NCI-H1930 (cell line): Measurements from ENCODE around the gene KDM5A.
"Not testable (repeated sequence)": the region's sequence is repeated elsewhere in the genome, so short reads cannot be mapped to it uniquely, and the experiment has no call there.

Experiments used
- DNase-seq, 2 experiments: peaks; one replicate each; lab custom pipeline; 2025; lab: John Stamatoyannopoulos, UW

The KDM5A gene

DNA sequence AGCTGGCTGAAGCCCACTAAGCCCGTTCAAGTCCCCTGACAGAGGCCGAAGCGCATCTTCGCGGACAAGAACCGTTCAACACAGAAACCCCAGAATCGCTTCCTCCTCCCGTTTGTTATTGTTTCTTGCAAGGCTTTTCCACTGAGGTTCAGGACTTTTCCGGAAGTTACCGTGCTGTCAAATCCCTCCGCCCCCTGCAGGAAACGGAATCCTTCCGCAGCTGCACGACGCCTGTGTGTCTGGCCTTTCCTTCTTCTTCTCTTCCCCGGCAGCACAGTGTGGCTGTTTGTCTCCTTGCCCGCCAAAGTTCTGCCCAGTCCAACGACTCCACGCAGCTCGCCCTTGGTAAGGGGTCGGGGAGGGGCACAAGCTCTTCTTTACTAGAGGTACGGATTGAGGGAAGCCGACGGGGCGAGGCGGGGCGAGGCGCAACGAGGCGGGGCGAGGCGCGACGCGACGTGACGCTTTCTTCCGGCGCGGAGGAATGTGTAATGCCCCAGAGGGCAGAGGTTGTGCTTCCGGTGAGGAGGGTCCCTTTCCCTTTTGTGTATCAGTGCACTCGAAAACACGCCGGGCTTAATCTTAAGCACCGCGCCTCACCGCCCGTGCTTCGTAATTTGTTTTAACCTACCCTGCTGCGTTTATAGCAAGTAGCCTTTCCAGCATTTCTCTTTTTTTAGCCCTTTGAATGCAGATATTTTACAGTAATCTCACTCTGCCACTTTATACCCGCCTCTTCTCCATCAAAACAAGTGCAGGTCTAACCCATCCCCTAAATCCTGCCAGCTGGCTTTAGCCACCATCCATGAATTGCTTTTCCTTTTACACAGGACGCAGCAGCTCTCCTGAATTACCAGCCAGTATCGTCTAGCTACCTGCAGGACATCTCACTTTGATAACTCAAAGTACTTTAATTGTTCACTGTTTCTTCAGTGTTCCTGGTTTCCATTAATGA lies at the start of gene KDM5A:
Gene KDM5A (minus strand): TSS at position 179 of the 955 bp plus-strand sequence. CDS start 229 bp downstream, outside the sequence.
- DNase-seq = no peak

GRCh38 chr12:435737-436136 lies 46.6 kb upstream of the KDM5A start:
- not testable (repeated sequence) for DNase-seq

DNA sequence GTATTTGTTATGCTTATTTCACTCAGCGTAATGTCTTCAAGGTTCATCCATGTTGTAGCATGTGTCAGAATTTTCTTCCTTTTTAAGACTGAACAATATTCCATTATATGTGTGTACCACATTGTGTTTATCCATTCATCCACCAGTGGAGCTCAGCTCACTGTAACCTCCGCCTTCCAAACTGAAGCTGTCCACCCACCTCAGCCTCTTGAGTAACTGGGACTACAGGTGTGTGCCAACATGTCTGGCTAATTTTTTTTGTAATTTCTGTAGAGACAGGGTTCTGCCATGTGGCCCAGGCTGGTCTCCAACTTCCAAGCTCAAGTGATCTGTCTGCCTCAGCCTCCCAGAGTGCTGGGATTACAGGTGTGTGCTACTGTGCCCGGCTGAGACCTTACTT lies 33.4 kb upstream of the KDM5A start:
- DNase-seq = no peak

- no peak for DNase-seq
Observed at GRCh38 chr12:418432-418831, 29.3 kb upstream of the KDM5A start.

DNA sequence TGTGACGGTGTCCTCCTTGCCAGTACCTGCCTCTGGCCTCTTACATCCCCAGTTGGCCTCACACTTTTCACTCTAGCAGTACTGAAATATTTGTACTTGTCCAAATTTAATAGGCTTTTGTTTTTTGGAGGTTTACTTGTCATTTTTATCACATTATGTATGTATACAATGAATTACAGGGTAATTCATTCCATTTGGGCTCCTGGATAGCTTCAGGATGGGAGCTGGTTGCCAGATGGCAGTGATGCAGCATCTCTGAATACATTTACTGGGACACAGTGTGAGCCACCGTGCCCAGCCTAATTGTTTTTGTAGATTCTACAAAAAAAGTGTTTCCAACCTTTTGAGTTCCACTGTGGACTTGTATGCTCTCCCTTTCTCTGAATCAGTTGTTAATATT lies 25.7 kb upstream of the KDM5A start:
- no peak for DNase-seq

- DNase-seq = no peak
Observed at GRCh38 chr12:402029-402389, 12.9 kb upstream of the KDM5A start.

- DNase-seq = no peak
Observed at GRCh38 chr12:401235-402028, 12.3 kb upstream of the KDM5A start, which contains the start of gene CCDC77. TSS of gene CCDC77 (plus strand) at chr12:401644. CDS start at chr12:409384, 7,740 bp downstream.

- no peak for DNase-seq
Observed at GRCh38 chr12:400828-401227, 11.7 kb upstream of the KDM5A start.

DNA sequence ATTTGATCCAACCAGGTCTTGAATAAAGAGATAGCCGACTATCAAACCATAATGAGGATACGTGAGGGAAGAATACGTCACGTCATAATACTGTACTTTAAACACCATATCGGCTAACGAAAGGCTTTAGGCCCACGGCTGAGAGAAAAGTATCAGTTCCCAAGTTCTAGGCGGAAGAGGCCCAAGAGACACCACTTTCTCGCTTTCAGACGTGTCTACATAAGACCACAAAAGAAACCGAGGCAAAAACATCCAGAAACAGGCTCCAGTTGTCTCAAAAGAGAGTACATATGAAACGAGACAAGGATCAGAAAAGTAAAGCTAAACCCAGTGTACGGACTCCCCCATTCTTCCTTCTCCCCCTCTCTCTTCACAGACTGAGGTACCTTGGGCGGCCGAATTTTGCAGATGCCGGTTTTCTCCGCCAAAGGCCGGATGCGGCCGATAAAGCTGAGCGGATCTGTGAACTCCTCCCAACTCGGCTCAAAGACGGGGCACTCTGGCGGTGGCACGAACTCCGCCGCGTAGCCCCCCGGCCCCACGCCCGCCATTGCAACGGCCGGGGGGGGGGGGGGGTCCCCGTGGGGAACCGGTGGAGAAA lies 479 bp downstream of the KDM5A start:
- no peak for DNase-seq

GRCh38 chr12:388012-388411 lies 1.1 kb downstream of the KDM5A start:
- no peak for DNase-seq

GRCh38 chr12:386651-387050 lies 2.5 kb downstream of the KDM5A start:
- DNase-seq = no peak

DNA sequence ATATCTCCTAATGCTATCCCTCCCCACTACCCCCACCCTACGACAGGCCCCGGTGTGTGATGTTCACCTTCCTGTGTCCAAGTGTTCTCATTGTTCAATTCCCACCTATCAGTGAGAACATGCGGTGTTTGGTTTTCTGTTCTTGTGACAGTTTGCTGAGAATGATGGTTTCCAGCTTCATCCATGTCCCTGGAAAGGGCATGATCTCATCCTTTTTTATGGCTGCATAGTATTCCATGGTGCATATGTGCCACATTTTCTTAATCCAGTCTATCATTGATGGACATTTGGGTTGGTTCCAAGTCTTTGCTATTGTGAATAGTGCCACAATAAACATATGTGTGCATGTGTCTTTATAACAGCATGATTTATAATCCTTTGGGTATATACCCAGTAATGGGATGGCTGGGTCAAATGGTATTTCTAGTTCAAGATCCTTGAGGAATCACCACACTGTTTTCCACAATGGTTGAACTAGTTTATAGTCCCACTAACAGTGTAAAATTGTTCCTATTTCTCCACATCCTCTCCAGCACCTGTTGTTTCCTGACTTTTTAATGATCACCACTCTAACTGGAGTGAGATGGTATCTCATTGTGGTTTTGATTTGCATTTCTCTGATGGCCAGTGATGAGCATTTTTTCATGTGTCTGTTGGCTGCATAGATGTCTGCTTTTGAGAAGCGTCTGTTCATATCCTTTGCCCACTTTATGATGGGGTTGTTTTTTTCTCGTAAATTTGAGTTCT lies 18.2 kb downstream of the KDM5A start:
- DNase-seq = not testable (repeated sequence)

DNA sequence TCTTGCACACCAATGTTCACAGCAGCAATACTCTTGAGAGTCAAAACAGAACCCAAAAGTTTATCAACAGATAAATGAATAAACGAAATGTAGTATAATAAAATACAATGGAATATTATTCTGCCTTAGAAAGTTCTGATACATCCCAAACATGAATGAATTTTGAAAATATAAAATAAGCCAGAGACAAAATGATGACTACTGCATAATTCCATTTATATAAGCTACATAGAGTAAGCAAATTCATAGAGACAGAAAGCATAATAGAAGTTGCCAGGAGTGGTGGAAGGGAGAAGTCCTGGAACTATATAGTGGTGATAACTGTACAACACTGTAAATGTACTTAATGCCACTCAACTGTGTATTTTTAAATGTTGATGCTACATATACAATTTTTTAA lies 21.1 kb downstream of the KDM5A start:
- no peak for DNase-seq

- no peak for DNase-seq
Observed at GRCh38 chr12:366820-367219, 22.3 kb downstream of the KDM5A start.

GRCh38 chr12:359091-359490 lies 30.0 kb downstream of the KDM5A start:
- DNase-seq = no peak

DNA sequence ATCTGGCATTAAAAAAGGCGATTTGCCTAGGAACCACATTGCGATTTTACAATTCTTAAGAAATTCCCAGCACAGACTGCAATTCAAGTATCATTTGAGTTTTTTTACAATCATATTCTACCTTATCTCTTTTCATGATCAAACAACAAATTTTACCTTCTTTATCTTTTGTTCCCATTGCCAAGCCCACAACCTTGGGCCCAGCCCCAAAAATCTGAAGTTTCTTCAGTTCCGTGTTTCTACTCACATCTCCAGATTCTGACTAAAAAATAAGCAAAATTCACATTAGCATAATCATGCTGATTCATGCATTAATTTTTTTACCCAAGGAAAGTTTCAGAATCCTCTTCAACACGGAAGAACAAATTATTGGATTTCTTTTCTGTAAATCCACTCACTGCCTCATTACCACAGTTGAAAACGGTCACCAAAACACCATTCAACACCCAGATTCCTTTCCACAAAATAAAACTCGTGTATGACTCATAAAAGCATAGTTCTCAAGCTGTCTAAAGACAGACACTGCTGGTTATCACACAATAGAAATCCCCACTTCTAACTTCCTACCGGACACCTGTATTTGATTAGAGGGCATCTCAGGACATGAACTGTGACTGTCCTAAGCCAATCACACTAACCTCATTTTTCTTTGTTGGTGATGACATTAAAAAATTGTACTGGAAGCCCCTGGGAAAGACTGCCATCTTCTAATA lies 32.7 kb downstream of the KDM5A start:
- no peak for DNase-seq

GRCh38 chr12:351197-351596 lies 37.9 kb downstream of the KDM5A start:
- not testable (repeated sequence) for DNase-seq

DNA sequence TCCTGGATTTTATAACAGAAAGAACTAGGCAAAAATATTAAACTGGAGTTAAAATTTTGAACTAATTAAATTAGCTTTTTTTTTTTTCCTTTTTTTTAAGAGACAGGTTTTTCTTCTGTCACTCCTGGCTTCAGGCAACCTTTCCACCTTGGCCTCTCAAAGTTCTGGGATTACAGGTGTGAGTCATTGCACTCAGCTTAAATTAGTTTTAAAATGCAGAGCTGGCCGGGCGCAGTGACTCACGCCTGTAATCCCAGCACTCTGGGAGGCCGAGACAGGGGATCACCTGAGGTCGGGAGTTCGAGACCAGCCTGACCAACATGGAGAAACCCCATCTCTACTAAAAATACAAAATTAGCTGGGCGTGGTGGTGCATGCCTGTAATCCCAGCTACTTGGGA lies 39.5 kb downstream of the KDM5A start:
- DNase-seq = not testable (repeated sequence)

DNA sequence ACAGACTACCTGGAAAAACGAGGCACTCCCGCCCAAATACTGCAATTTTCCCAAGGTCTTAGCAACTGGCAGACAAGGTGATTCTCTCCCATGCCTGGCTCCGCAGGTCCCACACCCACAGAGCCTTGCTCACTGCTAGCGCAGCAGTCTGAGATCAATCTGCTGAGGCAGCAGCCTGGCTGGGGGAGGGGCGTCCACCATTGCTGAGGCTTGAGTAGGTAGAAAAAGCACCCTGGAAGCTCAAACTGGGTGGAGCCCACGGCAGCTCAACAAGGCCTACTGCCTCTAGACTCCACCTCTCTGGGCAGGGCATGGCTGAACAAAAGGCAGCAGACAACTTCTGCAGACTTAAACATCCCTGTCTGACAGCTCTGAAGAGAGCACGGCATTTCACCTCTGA lies 46.1 kb downstream of the KDM5A start:
- DNase-seq = not testable (repeated sequence)

GRCh38 chr12:337039-337438 lies 52.1 kb downstream of the KDM5A start:
- no peak for DNase-seq

DNA sequence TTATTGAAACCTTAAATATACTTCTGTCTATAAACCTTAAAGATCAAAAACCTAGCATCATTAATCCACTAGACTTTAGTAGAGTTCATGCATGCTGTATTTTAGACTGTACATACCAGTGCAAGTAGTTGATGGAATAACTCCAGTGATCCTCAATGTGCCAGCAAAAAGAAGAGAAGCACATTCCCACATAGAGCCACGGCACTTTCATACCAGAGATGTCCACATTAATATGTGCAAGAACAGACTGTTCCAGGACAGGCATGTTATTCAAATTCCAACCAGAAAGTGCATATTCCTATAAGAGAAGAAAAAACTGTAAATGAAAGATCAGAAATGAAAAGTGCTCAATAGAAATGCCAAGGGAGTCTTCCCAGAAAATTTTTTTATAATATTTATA lies 55.0 kb downstream of the KDM5A start:
- DNase-seq = no peak
